Activated CD8-positive, alpha-beta memory T cell treated with anti-CD3 and anti-CD28 coated beads for 36 hours (primary cell): Measurements from ENCODE around the gene WDR37. TPM values are rescaled to one million over a fixed set of nuclear protein-coding genes. Genes with fewer than 3 reads are reported as not detected.
"Not testable (repeated sequence)": the region's sequence is repeated elsewhere in the genome, so short reads cannot be mapped to it uniquely, and the experiment has no call there.

ENCODE experiments used
- CTCF ChIA-PET: fragments of 350-600 bp; sonication (Branson Sonifier 250); formaldehyde crosslinking; loops from one replicate; lab custom pipeline; 2021; ENCODE audit warnings: antibody characterized with exemption; lab: Charles Lee
- POLR2A ChIA-PET: fragments of 350-600 bp; sonication (Branson Sonifier 250); formaldehyde crosslinking; loops from one replicate; lab custom pipeline; 2021; ENCODE audit warnings: antibody characterized with exemption; lab: Charles Lee
- total RNA-seq, 2 experiments: library from RNA; stranded (reverse); gene quantifications; one replicate each; pipeline ENCODE4 v1.2.3, GENCODE V29; 2021

Gene WDR37
- total RNA-seq, result 10 to 100 TPM; 13.5 to 16.7 TPM

GRCh38 chr10:1056326-1057105 is at the start of gene WDR37:
TSS of gene WDR37 (plus strand) at chr10:1056385. CDS start at chr10:1072156, 15,771 bp downstream.
- CTCF ChIA-PET, result no interaction called here
- POLR2A ChIA-PET, result interaction anchor here (1.2 kb wide), 1 partner anchor 69 kb away, joined by 3 read pairs; the partner anchor contains the start of gene GTPBP4

DNA sequence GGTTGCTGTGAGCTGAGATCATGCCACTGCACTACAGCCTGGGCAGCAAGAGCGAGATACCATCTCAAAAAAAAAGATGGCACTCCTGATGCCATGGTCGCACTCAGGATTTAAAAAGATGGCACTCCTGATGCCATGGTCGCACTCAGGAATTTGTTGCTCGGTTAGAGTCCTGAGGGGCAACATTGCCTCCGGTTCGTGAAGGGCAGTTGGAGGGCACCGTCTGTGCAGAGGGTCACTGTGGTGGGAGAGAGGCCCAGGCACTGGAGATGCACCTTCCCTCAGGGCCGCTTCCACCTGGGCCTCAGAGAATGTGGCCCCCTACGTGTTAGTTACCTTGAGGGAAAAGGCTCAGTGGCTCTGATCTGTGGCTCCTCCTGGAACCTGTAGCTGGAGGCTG is 49.6 kb upstream of the WDR37 start:
- CTCF ChIA-PET, result no interaction called here
- POLR2A ChIA-PET, result no interaction called here

GRCh38 chr10:1007583-1007982 is 48.6 kb upstream of the WDR37 start:
- POLR2A ChIA-PET, result no interaction called here
- CTCF ChIA-PET, result no interaction called here

DNA sequence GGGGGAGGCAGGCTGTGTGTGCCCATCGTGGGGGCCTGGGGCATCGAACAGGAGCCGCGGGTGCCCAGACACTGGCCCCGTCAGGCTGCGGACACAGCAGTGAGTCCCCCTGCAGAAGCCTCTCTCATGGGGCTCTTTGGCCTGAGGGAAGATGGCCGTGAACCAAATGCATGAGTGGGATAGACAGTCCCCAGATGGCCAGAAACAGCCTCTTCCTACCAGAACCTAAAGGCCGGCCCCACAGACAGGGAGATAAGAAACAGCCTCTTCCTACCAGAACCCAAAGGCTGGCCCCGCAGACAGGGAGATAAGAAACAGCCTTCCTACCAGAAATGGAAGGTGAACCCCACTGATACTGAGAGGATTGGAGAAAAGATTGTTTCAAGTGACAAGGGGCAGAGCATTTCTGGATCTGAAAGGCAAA is 47.1 kb upstream of the WDR37 start:
- ChIA-PET POLR2A (no interaction called here), CTCF (no interaction called here)

- POLR2A ChIA-PET, CTCF ChIA-PET: not testable (repeated sequence)
These were observed 46.2 kb upstream of the WDR37 start for GRCh38 chr10:1009947-1010346.

DNA sequence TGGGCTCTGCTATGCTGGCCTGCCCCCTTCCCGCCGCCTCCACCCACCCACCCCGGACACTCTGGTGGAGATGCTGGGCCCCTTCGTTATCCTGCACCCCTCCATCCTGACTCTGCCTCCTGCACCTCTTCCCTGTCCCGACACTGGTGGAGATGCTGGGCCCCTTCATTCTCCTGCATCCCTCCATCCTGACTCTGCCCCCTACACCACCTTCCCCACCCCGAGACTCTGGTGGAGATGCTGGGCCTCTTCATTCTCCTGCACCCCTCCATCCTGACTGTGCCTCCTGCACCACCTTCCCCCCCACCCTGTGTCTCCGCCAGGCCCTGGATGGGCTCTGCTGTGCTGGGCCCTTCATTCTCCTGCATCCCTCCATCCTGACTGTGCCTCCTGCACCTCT is 45.5 kb upstream of the WDR37 start:
- POLR2A ChIA-PET, result no interaction called here
- CTCF ChIA-PET, result no interaction called here

DNA sequence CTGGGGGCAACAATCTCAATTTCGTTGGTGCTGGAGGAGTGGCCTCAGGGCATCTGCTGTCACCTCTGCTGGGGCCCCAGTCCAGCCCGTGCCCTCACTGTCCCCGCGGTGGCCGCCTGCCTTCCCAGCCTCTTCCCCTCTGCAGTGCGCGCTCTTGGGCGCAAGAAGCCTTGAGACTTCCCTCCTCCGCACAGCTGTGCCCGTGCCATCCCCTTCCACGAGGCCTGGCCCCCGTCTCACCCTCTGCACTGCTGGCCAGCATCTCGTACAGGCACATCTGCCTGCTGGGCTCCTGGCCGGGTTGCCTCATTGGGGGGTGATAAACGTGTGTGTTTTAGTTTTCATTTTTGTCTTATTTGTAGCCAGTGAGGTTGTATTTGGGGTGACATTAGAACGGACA is 44.5 kb upstream of the WDR37 start:
- CTCF ChIA-PET, result no interaction called here
- POLR2A ChIA-PET, result no interaction called here

- CTCF ChIA-PET, result no interaction called here
- POLR2A ChIA-PET, result no interaction called here
These were observed 40.5 kb upstream of the WDR37 start for GRCh38 chr10:1015688-1016087.

- ChIA-PET CTCF (interaction anchor here (0.6 kb wide), 1 partner anchor 62 kb away, joined by 3 read pairs; no protein-coding TSS in a partner anchor), POLR2A (interaction anchor here (0.7 kb wide), 1 partner anchor 491 kb away, joined by 3 read pairs; no protein-coding TSS in a partner anchor)
These were observed 36.8 kb upstream of the WDR37 start for GRCh38 chr10:1019362-1019761.

- CTCF ChIA-PET, result no interaction called here
These were observed 35.7 kb upstream of the WDR37 start for GRCh38 chr10:1020460-1020859.

DNA sequence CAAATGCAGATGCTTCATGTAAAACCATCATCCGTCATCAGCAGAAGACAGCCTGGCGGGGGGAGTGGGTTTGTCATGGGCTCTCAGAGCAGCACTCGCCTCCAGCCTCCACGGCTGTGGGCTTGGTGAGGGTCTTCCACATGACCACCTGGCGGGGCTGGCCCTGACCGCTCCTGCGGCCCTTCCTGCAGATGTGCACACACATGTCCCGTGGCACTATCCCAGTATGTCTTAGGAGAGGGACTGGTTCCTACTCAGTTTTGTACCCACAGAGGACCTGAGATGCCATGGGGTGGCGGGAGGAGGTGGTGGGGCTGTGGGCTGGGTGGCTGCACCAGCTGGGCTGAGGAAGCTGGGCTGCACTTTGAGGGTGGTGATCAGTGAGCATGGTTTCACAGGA is 35.2 kb upstream of the WDR37 start:
- ChIA-PET CTCF (no interaction called here), POLR2A (no interaction called here)

More at GRCh38 chr10:1020460-1020859, 35.7 kb upstream of the WDR37 start:
- POLR2A ChIA-PET, result no interaction called here

DNA sequence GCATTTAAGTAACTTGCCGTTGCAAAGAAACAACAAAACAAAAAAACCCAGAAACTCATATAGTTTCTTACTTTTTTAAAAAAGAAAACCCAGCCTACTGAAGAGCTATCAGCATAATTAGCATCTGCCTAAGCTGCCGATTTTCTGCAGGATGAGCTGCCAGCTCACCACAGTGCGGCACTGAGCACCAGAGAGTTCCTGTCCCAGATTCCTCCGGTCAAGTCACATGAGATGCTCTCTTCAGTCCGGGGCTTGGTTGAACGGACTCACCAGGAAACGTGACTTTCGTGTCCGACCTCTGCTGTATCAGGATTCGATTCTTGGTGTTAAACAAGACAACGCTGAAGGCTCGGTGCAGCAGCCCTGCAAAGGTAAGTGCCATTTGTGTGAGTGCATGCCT is 33.8 kb upstream of the WDR37 start:
- POLR2A ChIA-PET, result no interaction called here
- CTCF ChIA-PET, result no interaction called here

GRCh38 chr10:1024103-1024502 is 32.1 kb upstream of the WDR37 start:
- CTCF ChIA-PET, result no interaction called here
- POLR2A ChIA-PET, result no interaction called here

GRCh38 chr10:1025683-1026082 is 30.5 kb upstream of the WDR37 start, which contains the start of gene IDI2:
TSS of gene IDI2 (minus strand) at chr10:1025859. CDS start at chr10:1024723, 1,136 bp downstream.
- POLR2A ChIA-PET, result no interaction called here
- CTCF ChIA-PET, result no interaction called here

GRCh38 chr10:1026578-1026977 is 29.6 kb upstream of the WDR37 start:
- POLR2A ChIA-PET, result no interaction called here
- CTCF ChIA-PET, result no interaction called here

DNA sequence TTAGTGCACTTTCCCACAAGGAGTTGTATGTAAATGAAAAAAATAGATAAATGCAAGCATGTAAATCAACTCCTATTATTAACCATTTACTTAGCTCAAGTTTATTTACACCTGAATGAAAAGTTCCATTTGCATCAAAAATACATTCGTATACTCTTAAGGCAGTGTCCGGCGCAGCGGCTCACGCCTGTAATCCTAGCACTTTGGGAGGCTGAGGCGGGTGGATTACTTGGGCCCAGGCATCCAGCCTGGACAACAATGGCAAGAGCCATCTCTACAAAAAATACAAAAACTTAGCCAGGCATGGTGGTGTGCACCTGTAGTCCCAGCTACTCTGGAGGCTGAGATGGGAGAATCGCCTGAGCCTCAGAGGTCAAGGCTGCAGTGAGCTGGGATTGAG is 26.3 kb upstream of the WDR37 start:
- ChIA-PET POLR2A (no interaction called here), CTCF (no interaction called here)

- CTCF ChIA-PET, result no interaction called here
- POLR2A ChIA-PET, result no interaction called here
These were observed 22.6 kb upstream of the WDR37 start for GRCh38 chr10:1033601-1034000.

DNA sequence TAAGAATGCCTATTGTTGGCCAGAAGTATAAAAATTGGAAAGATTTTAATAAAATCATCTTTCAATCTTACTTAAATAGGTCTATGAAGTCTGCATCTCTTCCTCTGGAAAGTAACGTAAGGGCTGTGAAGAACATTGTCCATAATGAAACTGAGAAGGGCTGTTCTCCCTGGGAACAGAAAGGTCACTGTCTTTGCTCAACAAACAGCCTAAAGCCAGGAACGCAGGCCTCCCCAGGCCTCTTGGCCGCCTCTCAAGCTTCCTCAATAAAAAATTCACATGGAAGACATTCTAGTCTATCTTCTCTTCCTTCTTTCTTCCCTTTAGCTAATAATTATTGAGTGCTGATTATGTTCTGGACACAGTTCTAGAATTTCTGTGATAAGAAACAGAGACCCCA is 21.4 kb upstream of the WDR37 start:
- ChIA-PET CTCF (interaction anchor here (0.5 kb wide), 1 partner anchor 119 kb away, joined by 4 read pairs; no protein-coding TSS in a partner anchor), POLR2A (interaction anchor here (1.0 kb wide), 1 partner anchor 14 kb away, joined by 3 read pairs; the partner anchor contains the start of gene IDI1)

GRCh38 chr10:1035201-1035600 is 21.0 kb upstream of the WDR37 start:
- CTCF ChIA-PET, result interaction anchor here (0.5 kb wide), 1 partner anchor 119 kb away, joined by 4 read pairs; no protein-coding TSS in a partner anchor
- POLR2A ChIA-PET, result interaction anchor here (0.5 to 1.0 kb wide), 2 partner anchors 14 to 17 kb away, joined by 3 read pairs; partner anchors contain the start of gene IDI1

DNA sequence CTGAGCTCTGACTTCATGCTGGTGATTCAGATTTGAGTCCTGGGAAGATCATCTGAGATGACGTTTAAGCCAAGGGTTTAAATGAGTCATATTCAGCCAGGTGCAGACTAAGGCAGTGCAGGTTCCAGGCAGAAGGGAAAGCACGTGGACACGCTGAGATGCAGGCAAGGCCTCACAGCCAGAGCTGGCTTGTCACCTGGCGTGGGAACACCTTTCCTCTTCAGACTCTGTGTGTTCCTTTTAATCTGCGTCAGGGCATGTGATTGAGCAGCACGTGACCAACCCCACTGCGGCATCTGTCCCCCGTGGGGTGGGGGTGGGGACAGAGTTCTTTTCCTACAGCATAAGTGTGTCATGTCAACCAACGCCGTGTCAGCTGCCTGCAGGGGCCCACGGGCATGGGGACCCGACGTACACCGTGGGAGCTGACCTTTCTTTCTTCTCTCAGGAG is 19.8 kb upstream of the WDR37 start:
- POLR2A ChIA-PET, result no interaction called here
- CTCF ChIA-PET, result interaction anchor here (0.7 kb wide), 1 partner anchor 1193 kb away, joined by 4 read pairs; no protein-coding TSS in a partner anchor

DNA sequence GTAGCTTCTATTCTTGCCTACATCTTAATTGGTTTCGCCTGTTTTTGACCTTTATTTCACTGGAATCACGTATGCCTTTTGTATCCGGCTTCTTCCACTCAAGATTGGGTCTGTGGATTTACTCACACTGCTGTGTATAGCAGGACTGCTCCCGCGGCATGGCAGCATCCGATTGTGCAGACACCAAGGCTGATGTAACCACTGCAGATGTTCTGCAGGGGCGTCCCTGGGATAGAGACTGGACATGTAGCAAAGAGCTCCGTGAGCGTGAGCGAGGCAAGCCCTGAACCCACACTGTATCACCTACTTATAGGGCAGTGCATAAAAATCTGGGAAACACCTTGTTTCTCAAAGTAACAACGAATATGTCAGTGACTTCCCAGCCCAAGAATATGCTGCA is 19.1 kb upstream of the WDR37 start:
- POLR2A ChIA-PET, result no interaction called here
- CTCF ChIA-PET, result no interaction called here
